HEK293T (cell line): ENCODE results near the gene RIN2.

Experiments
- CTCF ChIA-PET: fragments of 350-600 bp; formaldehyde crosslinking; extraction: SDS; loops from one replicate; lab custom pipeline; 2021; ENCODE audit warnings: antibody characterized with exemption, inconsistent platforms; lab: Yijun Ruan, JAX
- POLR2A ChIA-PET: fragments of 350-600 bp; formaldehyde crosslinking; extraction: SDS; loops from one replicate; lab custom pipeline; 2020; ENCODE audit warnings: antibody characterized with exemption, inconsistent platforms; lab: Yijun Ruan, JAX
- DNase-seq: peaks from one replicate; pipeline ENCODE4 v3.0.0; 2012; ENCODE audit warnings: mixed read lengths; ENCODE audit errors: extremely low spot score
- ARNT ChIP-seq: fragments of 450-650 bp; IDR thresholded peaks from 2 replicates; pipeline ENCODE4 v1.6.1; 2017; ENCODE audit warnings: mild to moderate bottlenecking
- BHLHE40 ChIP-seq: fragments of 450-650 bp; IDR thresholded peaks from 2 replicates; pipeline ENCODE4 v1.6.1; 2016; ENCODE audit warnings: mild to moderate bottlenecking, moderate library complexity, borderline replicate concordance
- CTBP1 ChIP-seq: fragments of 450-650 bp; IDR thresholded peaks from 2 replicates; pipeline ENCODE4 v1.6.1; 2016; ENCODE audit warnings: borderline replicate concordance
- ELF4 ChIP-seq: fragments of 450-650 bp; IDR thresholded peaks from 2 replicates; pipeline ENCODE4 v1.6.1; 2017; ENCODE audit warnings: antibody characterized with exemption
- FOXA1 ChIP-seq: fragments of 450-650 bp; IDR thresholded peaks from 2 replicates; pipeline ENCODE4 v1.6.1; 2016; ENCODE audit warnings: mild to moderate bottlenecking
- FOXK2 ChIP-seq: fragments of 450-650 bp; IDR thresholded peaks from 2 replicates; pipeline ENCODE4 v1.6.1; 2016; ENCODE audit warnings: mild to moderate bottlenecking
- FOXM1 ChIP-seq: fragments of 450-650 bp; IDR thresholded peaks from 2 replicates; pipeline ENCODE4 v1.6.1; 2017; ENCODE audit warnings: mild to moderate bottlenecking, borderline replicate concordance
- HDGF ChIP-seq: fragments of 450-650 bp; IDR thresholded peaks from 2 replicates; pipeline ENCODE4 v1.6.1; 2017; ENCODE audit warnings: antibody characterized with exemption, borderline replicate concordance
- L3MBTL2 ChIP-seq: fragments of 450-650 bp; conservative IDR thresholded peaks from 2 replicates; pipeline ENCODE4 v1.6.1; 2016; ENCODE audit warnings: mild to moderate bottlenecking
- LEF1 ChIP-seq: fragments of 450-650 bp; IDR thresholded peaks from 2 replicates; pipeline ENCODE4 v1.6.1; 2017; ENCODE audit warnings: mild to moderate bottlenecking, borderline replicate concordance
- NFRKB ChIP-seq: fragments of 450-650 bp; IDR thresholded peaks from 2 replicates; pipeline ENCODE4 v1.6.1; 2016; ENCODE audit warnings: mild to moderate bottlenecking, moderate library complexity
- PKNOX1 ChIP-seq: fragments of 450-650 bp; IDR thresholded peaks from 2 replicates; pipeline ENCODE4 v1.6.1; 2016
- SP1 ChIP-seq: fragments of 450-650 bp; IDR thresholded peaks from 2 replicates; pipeline ENCODE4 v1.6.1; 2017
- SUZ12 ChIP-seq: fragments of 450-650 bp; IDR thresholded peaks from 2 replicates; pipeline ENCODE4 v1.6.1; 2016; ENCODE audit warnings: mild to moderate bottlenecking
- TARDBP ChIP-seq: fragments of 450-650 bp; IDR thresholded peaks from 2 replicates; pipeline ENCODE4 v1.6.1; 2016
- ZNF384 ChIP-seq: fragments of 450-650 bp; IDR thresholded peaks from 2 replicates; pipeline ENCODE4 v1.6.1; 2016

The RIN2 gene

GRCh38 chr20:19723813-19724430, 34.1 kb upstream of the RIN2 start:
- no peak for TF ChIP-seq SP1
- TF ChIP-seq LEF1, result no peak
- TF ChIP-seq PKNOX1, result no peak
- TF ChIP-seq HDGF, result no peak
- no peak for TF ChIP-seq TARDBP
- TF ChIP-seq FOXA1, result no peak
- no peak for TF ChIP-seq SUZ12
- no peak for TF ChIP-seq CTBP1
- TF ChIP-seq FOXK2, result no peak
- no peak for TF ChIP-seq FOXM1
- no peak for TF ChIP-seq L3MBTL2
- no peak for TF ChIP-seq BHLHE40
- TF ChIP-seq NFRKB, result no peak
- no peak for TF ChIP-seq ELF4
- no peak for TF ChIP-seq ZNF384

GRCh38 chr20:19725373-19725772, 32.7 kb upstream of the RIN2 start:
- no peak for TF ChIP-seq ZNF384
- no peak for TF ChIP-seq NFRKB
- TF ChIP-seq FOXA1, result no peak
- no peak for TF ChIP-seq BHLHE40
- TF ChIP-seq CTBP1, result no peak
- CTCF ChIA-PET, result no interaction called here
- POLR2A ChIA-PET, result no interaction called here
- DNase-seq, result no peak

More at GRCh38 chr20:19723813-19724430, 34.1 kb upstream of the RIN2 start:
- CTCF ChIA-PET, result no interaction called here
- POLR2A ChIA-PET, result no interaction called here
- no peak for DNase-seq

- POLR2A ChIA-PET, result no interaction called here
- DNase-seq, result no peak
- TF ChIP-seq ARNT (no peak), SUZ12 (no peak), ELF4 (no peak), FOXM1 (no peak), ZNF384 (no peak), CTBP1 (no peak), LEF1 (no peak), FOXA1 (no peak), L3MBTL2 (no peak), PKNOX1 (no peak), BHLHE40 (no peak), NFRKB (no peak), TARDBP (no peak), HDGF (no peak), FOXK2 (no peak)
- CTCF ChIA-PET, result no interaction called here
These were observed 32.1 kb upstream of the RIN2 start for GRCh38 chr20:19725814-19726525.

GRCh38 chr20:19727251-19727847, 30.7 kb upstream of the RIN2 start:
- ChIA-PET CTCF (no interaction called here), POLR2A (no interaction called here)
- no peak for TF ChIP-seq FOXK2
- no peak for TF ChIP-seq HDGF
- no peak for TF ChIP-seq SUZ12
- no peak for TF ChIP-seq BHLHE40
- no peak for TF ChIP-seq FOXM1
- TF ChIP-seq L3MBTL2, result no peak
- no peak for TF ChIP-seq PKNOX1
- no peak for TF ChIP-seq TARDBP
- no peak for TF ChIP-seq ELF4
- TF ChIP-seq LEF1, result no peak
- TF ChIP-seq NFRKB, result no peak
- TF ChIP-seq ZNF384, result no peak
- TF ChIP-seq FOXA1, result no peak
- TF ChIP-seq CTBP1, result no peak
- no peak for TF ChIP-seq ARNT
- no peak for TF ChIP-seq SP1
- no peak for DNase-seq

- TF ChIP-seq NFRKB (no peak), HDGF (no peak), CTBP1 (no peak), TARDBP (no peak), FOXK2 (no peak), LEF1 (no peak), ELF4 (no peak), ZNF384 (no peak)
- no peak for DNase-seq
- ChIA-PET POLR2A (no interaction called here), CTCF (no interaction called here)
These were observed 28.4 kb upstream of the RIN2 start for GRCh38 chr20:19729672-19730071.

GRCh38 chr20:19730706-19731105, 27.4 kb upstream of the RIN2 start:
- ChIA-PET POLR2A (no interaction called here), CTCF (no interaction called here)
- TF ChIP-seq LEF1, result no peak
- no peak for TF ChIP-seq NFRKB
- TF ChIP-seq ARNT, result no peak
- no peak for TF ChIP-seq FOXM1
- TF ChIP-seq L3MBTL2, result no peak
- TF ChIP-seq SUZ12, result no peak
- TF ChIP-seq CTBP1, result no peak
- TF ChIP-seq FOXK2, result no peak
- no peak for TF ChIP-seq HDGF
- TF ChIP-seq ZNF384, result no peak
- DNase-seq, result no peak
